ENCODE results near the gene DCTPP1.
A peak's percentile ranks its signal among the peaks of the same experiment; 100 is the strongest.

DCTPP1 gene

DNA sequence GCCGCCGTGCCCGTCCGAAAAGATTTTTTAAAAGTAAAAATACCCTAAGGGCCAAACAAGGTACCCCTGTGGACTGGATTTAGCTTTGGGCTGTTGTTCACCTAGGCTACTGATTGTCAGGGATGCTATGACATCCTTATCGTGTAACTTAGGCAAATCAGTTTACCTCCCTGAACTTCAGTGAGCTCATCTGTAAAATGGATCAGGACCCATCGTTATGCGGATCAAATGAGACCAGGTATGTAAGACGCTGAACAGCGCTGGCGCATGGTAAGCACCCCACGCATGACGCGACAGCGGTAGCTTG is 23.1 kb downstream of the DCTPP1 start:
- Histone ChIP-seq H3K18ac (ENCODE audit: low read length) (peak overlapping the region; percentile 88), H4K91ac (ENCODE audit: low read depth, low read length, poor library complexity) (no peak overlapping the region), H3K9ac (ENCODE audit: low read depth, low read length, poor library complexity) (peak overlapping the region; percentile 32), H4K8ac (ENCODE audit: low read depth, low read length) (no peak overlapping the region), H3K36me3 (replicated peaks in 1 of 2; ENCODE audit: control insufficient read depth in 2 of 2, insufficient read depth in 2 of 2, low read length in 2 of 2) (peaks cover 11 to 25% of the 10 kb centered on the region in 2 donors), H3K4me1 (ENCODE audit: control insufficient read depth in 2 of 2, insufficient read depth in 1 of 2, low read depth in 1 of 2, low read length in 2 of 2) (peaks cover 9 to 15% of the 10 kb centered on the region in 2 donors), H2AK5ac (ENCODE audit: low read depth, low read length) (no peak overlapping the region), H3K4me3 (ENCODE audit: low read length in 2 of 2) (peak overlapping the region; percentile 81 to 95), H2AFZ (ENCODE audit: low read length) (peak overlapping the region; percentile 95), H3K27me3 (ENCODE audit: control insufficient read depth in 3 of 3, insufficient read depth in 3 of 3, low read depth in 1 of 3, low read length in 3 of 3) (peaks cover 0 to 2% (median 0%) of the 10 kb centered on the region in 3 experiments), H3K79me1 (ENCODE audit: low read depth, low read length) (peaks cover 4% of the 10 kb centered on the region), H3K9me3 (replicated peaks in 1 of 2; ENCODE audit: control insufficient read depth in 2 of 2, insufficient read depth in 1 of 2, low read depth in 1 of 2, low read length in 2 of 2) (no peaks in the 10 kb centered on the region), H3K27ac (replicated peaks; ENCODE audit: low read length) (no peak overlapping the region), H3K23ac (ENCODE audit: low read depth, low read length, poor library complexity) (peak overlapping the region; percentile 93), H2BK15ac (ENCODE audit: low read length) (no peak overlapping the region), H3K4ac (ENCODE audit: low read length) (no peak overlapping the region), H2BK120ac (ENCODE audit: low read depth, low read length) (no peak overlapping the region), H3K4me2 (ENCODE audit: insufficient read depth, low read length, poor library complexity, severe bottlenecking) (peak overlapping the region; percentile 66), H3K14ac (ENCODE audit: low read length) (no peak overlapping the region), H2BK12ac (ENCODE audit: low read length) (no peak overlapping the region), H2BK5ac (ENCODE audit: low read length) (no peak overlapping the region)
- no CpG with 5 or more reads among the region's 14 CpGs for WGBS, 2 donors (ENCODE audit: extremely low coverage in 2 of 2, insufficient read length in 2 of 2, insufficient replicate concordance in 1 of 2)
- DNase-seq (ENCODE audit: low spot score), result no peak

DNA sequence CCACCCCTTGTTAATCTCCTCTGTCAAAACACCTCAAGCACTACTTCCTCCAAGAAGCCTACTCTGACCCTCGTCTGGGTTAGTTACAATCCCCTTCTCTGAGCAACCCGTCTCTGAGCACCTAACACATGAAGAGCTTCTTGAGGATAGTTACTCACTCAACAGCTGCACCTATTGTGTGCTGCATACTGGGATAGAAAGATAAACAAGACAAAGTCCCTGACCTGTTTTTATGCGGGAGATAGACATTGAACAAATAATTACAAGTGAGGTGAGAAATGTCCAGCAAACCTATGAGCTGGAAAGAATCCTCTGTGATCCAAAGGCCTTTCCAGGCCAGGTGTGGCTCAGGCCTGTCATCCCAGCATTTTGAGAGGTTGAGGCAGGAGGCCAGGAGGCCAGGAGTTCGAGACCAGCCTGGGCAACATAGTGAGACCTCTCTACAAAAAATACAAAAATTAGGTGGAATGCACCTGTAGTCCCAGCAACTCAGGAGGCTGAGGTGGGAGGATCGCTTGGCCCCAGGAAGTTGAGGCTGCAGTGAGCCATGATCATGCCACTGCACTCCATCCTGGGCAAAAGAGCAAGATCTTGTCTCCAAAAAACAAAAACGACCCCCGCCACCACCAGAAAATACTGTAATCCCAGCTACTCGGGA is 27.9 kb downstream of the DCTPP1 start:
- Histone ChIP-seq H4K91ac (ENCODE audit: low read depth, low read length, poor library complexity) (no peak overlapping the region), H3K18ac (ENCODE audit: low read length) (no peak overlapping the region), H3K4me2 (ENCODE audit: insufficient read depth, low read length, poor library complexity, severe bottlenecking) (no peak overlapping the region), H3K27me3 (ENCODE audit: control insufficient read depth in 3 of 3, insufficient read depth in 3 of 3, low read depth in 1 of 3, low read length in 3 of 3) (peaks cover 0 to 2% (median 0%) of the 10 kb centered on the region in 3 experiments), H3K36me3 (replicated peaks in 1 of 2; ENCODE audit: control insufficient read depth in 2 of 2, insufficient read depth in 2 of 2, low read length in 2 of 2) (peaks cover 18 to 26% of the 10 kb centered on the region in 2 donors), H3K79me1 (ENCODE audit: low read depth, low read length) (peaks cover 8% of the 10 kb centered on the region), H2BK120ac (ENCODE audit: low read depth, low read length) (no peak overlapping the region), H3K9me3 (replicated peaks in 1 of 2; ENCODE audit: control insufficient read depth in 2 of 2, insufficient read depth in 1 of 2, low read depth in 1 of 2, low read length in 2 of 2) (no peaks in the 10 kb centered on the region), H2AK5ac (ENCODE audit: low read depth, low read length) (no peak overlapping the region), H3K4me3 (ENCODE audit: low read length in 2 of 2) (no peak overlapping the region), H3K27ac (replicated peaks; ENCODE audit: low read length) (peak overlapping the region; percentile 27), H3K4ac (ENCODE audit: low read length) (no peak overlapping the region), H2BK12ac (ENCODE audit: low read length) (no peak overlapping the region), H4K8ac (ENCODE audit: low read depth, low read length) (no peak overlapping the region), H3K9ac (ENCODE audit: low read depth, low read length, poor library complexity) (peak overlapping the region; percentile 32), H3K14ac (ENCODE audit: low read length) (no peak overlapping the region), H2BK5ac (ENCODE audit: low read length) (no peak overlapping the region), H3K4me1 (ENCODE audit: control insufficient read depth in 2 of 2, insufficient read depth in 1 of 2, low read depth in 1 of 2, low read length in 2 of 2) (peaks cover 16 to 20% of the 10 kb centered on the region in 2 donors), H2BK15ac (ENCODE audit: low read length) (no peak overlapping the region), H3K23ac (ENCODE audit: low read depth, low read length, poor library complexity) (no peak overlapping the region), H2AFZ (ENCODE audit: low read length) (no peak overlapping the region)
- DNase-seq (ENCODE audit: low spot score), result no peak
- no CpG with 5 or more reads among the region's 8 CpGs for WGBS, 2 donors (ENCODE audit: extremely low coverage in 2 of 2, insufficient read length in 2 of 2, insufficient replicate concordance in 1 of 2)

- Histone ChIP-seq H4K8ac (ENCODE audit: low read depth, low read length) (no peak overlapping the region), H2BK120ac (ENCODE audit: low read depth, low read length) (no peak overlapping the region), H3K27ac (replicated peaks; ENCODE audit: low read length) (peak overlapping the region; percentile 99), H3K23ac (ENCODE audit: low read depth, low read length, poor library complexity) (peak overlapping the region; percentile 45), H3K18ac (ENCODE audit: low read length) (peak overlapping the region; percentile 90), H2AK5ac (ENCODE audit: low read depth, low read length) (peak overlapping the region; percentile 61), H3K14ac (ENCODE audit: low read length) (no peak overlapping the region), H2BK5ac (ENCODE audit: low read length) (peak overlapping the region; percentile 94), H3K4me2 (ENCODE audit: insufficient read depth, low read length, poor library complexity, severe bottlenecking) (peak overlapping the region; percentile 73), H2BK12ac (ENCODE audit: low read length) (no peak overlapping the region), H3K27me3 (ENCODE audit: control insufficient read depth in 3 of 3, insufficient read depth in 3 of 3, low read depth in 1 of 3, low read length in 3 of 3) (peaks cover 0 to 2% (median 0%) of the 10 kb centered on the region in 3 experiments), H4K91ac (ENCODE audit: low read depth, low read length, poor library complexity) (no peak overlapping the region), H3K79me1 (ENCODE audit: low read depth, low read length) (peaks cover 15% of the 10 kb centered on the region), H3K4me3 (ENCODE audit: low read length in 2 of 2) (peak overlapping the region; percentile 0 to 42), H3K4ac (ENCODE audit: low read length) (no peak overlapping the region), H2AFZ (ENCODE audit: low read length) (peak overlapping the region; percentile 78), H3K9ac (ENCODE audit: low read depth, low read length, poor library complexity) (peak overlapping the region; percentile 75), H3K9me3 (replicated peaks in 1 of 2; ENCODE audit: control insufficient read depth in 2 of 2, insufficient read depth in 1 of 2, low read depth in 1 of 2, low read length in 2 of 2) (no peaks in the 10 kb centered on the region), H3K36me3 (replicated peaks in 1 of 2; ENCODE audit: control insufficient read depth in 2 of 2, insufficient read depth in 2 of 2, low read length in 2 of 2) (peaks cover 18 to 37% of the 10 kb centered on the region in 2 donors), H2BK15ac (ENCODE audit: low read length) (peak overlapping the region; percentile 42), H3K4me1 (ENCODE audit: control insufficient read depth in 2 of 2, insufficient read depth in 1 of 2, low read depth in 1 of 2, low read length in 2 of 2) (peaks cover 17 to 23% of the 10 kb centered on the region in 2 donors)
- no peak for DNase-seq (ENCODE audit: low spot score)
- WGBS, 2 donors (ENCODE audit: extremely low coverage in 2 of 2, insufficient read length in 2 of 2, insufficient replicate concordance in 1 of 2), result no CpG with 5 or more reads among the region's 12 CpGs
These were observed 30.2 kb downstream of the DCTPP1 start for GRCh38 chr16:30399435-30400186.

Measured in neuronal stem cell (in vitro differentiated cells).